Psoas muscle (tissue), 8 donors: ENCODE data around the gene MGLL. TPM values are rescaled to one million over a fixed set of nuclear protein-coding genes. Genes with fewer than 3 reads are reported as not detected.

Source experiments
- ATAC-seq, 4 donors: fragments of 200-7000 bp; cut with Tn5 transposase; one replicate each; pipeline ENCODE4 v1.9.1; 2020; ENCODE audit warnings: moderate library complexity in 3 of 4, mild to moderate bottlenecking in 2 of 4
- DNase-seq, 2 donors: peaks; one replicate each; pipeline ENCODE4 v3.0.0-alpha.2; 2020
- H3K27ac ChIP-seq: fragments of 200-600 bp; one replicate; pipeline ENCODE4 v1.8.0; 2022
- H3K27me3 ChIP-seq, 3 donors: fragments of 200-600 bp in 1 of 3; one replicate each; pipeline versions ENCODE4 v1.6.1 to v1.8.0; 2013 to 2022; ENCODE audit warnings: low read length in 2 of 3, mild to moderate bottlenecking in 2 of 3, moderate library complexity in 1 of 3; ENCODE audit not compliant: insufficient read depth in 3 of 3
- H3K36me3 ChIP-seq, 2 donors: fragments of 200-600 bp in 1 of 2; one replicate each; pipeline versions ENCODE4 v1.6.1 to v1.8.0; 2013 to 2022; ENCODE audit warnings: low read depth in 1 of 2, mild to moderate bottlenecking in 1 of 2, moderate library complexity in 1 of 2; ENCODE audit not compliant: insufficient read depth in 1 of 2
- H3K4me1 ChIP-seq: fragments of 200-600 bp; one replicate; pipeline ENCODE4 v1.8.0; 2022
- H3K4me3 ChIP-seq: fragments of 200-600 bp; one replicate; pipeline ENCODE4 v1.8.0; 2022; ENCODE audit warnings: mild to moderate bottlenecking
- H3K9me3 ChIP-seq: fragments of 200-600 bp; one replicate; pipeline ENCODE4 v1.8.0; 2022
- WGBS, 3 donors: extraction: QIAGEN DNeasy Blood & Tissue Kit; methylation state at CpG; one replicate each; pipeline versions ENCODE4 v1.1.6 to v1.1.7; 2013; 5-methylcytosine and 5-hydroxymethylcytosine counted together
- intact Hi-C, 2 donors: fragments of 100-400 bp; cut with DNase I; formaldehyde crosslinking; loops; one replicate each; pipeline versions ENCODE4 v1.11.0 to v1.14.2; 2022
- polyA plus RNA-seq, 3 donors: library from polyadenylated mRNA; stranded (reverse); fragments of 200-250 nt; gene quantifications; one replicate each; pipeline ENCODE4 v1.2.3, GENCODE V29; 2013
- total RNA-seq, 4 donors: library from RNA; stranded (reverse); fragmentation: NEBNext Ultra II Directional in 2 of 4; extraction: Animal tissue kit (Norgen Biotek cat#: 25700) in 2 of 4; gene quantifications; one replicate each; pipeline versions ENCODE4 v1.2.1 to v1.2.4, GENCODE V29; 2021 to 2023
- TF ChIP-seq, protein P1 (sequence below): fragments of 200-600 bp; IDR thresholded peaks from one replicate; pipeline ENCODE4 v1.8.0; 2022; ENCODE audit warnings: antibody characterized with exemption
- donor health status: healthy with polysubstance abuse.
- donor health status: DM: no; HTN: no; CAD: no; lungs with moderate emphysema.
- donor health status: Bipolar disorder and iron deficiency.
- donor health status: healthy.
- donor health status: DM: yes; HTN: yes; CAD: no.
- donor health status: DM: no; HTN: no; CAD: no.
- donor health status: DM: no; HTN: no; CAD: no.
- donor health status: DM: yes; HTN: yes; CAD: no.

MGLL gene
- total and polyA plus RNA-seq, 7 donors = 32.8 to 85.6 (median 63.0) TPM

DNA sequence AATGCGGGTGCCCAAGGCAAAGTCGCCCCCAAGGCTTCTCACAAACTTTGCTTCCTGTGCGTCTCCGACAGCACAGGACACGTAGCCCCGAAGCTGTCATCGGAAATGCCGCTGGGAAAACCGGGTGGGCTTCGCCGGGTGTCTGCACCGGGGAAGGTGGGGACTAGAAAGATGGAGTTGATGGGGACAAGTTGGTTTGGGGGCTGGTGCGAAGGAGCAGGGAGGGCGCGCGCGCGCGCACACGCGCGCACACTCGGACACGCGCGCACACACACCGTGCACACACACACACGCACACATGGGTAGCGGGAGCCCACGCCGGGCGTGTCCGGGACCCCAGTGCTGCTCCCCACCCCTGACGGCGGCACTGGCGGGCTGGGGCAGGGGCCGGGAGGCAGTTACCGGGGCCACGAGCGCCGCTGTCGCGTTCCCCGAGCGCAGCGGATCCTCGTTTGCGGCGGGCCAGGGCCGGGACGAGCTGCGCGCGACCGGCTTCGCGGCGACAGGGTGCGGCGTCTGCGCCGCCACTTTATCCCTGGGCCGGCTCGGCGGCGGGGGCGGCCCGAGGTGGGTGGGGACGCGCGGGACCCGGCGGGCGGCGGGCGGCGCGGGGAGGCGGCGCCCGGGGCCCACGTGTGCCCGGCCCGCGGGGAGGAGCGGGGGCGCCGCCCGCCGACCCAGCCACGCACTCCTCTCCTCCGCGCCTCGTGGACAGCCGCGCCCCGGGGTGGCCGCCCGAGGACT, 539 bp upstream of the MGLL start:
- peak; percentile 83 to 88 (median 86) for ATAC-seq
- intact Hi-C loops = loop anchor here (5.0 kb wide), 5 partner anchors 36 to 151 kb away; partner anchors contain the start of genes ABTB1 (in 1 of the 2) and KBTBD12 (in 1 of the 2)
- peak; percentile 77 to 88 for DNase-seq
- Histone ChIP-seq H3K27ac (peak overlapping the region; percentile 93), H3K27me3 (no peaks in the 10 kb centered on the region), H3K36me3 (no peaks in the 10 kb centered on the region), H3K9me3 (no peaks in the 10 kb centered on the region), H3K4me3 (peak overlapping the region; percentile 91), H3K4me1 (peaks cover 30% of the 10 kb centered on the region)
- 0% methylated on average over 32 to 98 of the region's 99 CpGs for WGBS, 3 donors
- TF ChIP-seq, protein P1, sequence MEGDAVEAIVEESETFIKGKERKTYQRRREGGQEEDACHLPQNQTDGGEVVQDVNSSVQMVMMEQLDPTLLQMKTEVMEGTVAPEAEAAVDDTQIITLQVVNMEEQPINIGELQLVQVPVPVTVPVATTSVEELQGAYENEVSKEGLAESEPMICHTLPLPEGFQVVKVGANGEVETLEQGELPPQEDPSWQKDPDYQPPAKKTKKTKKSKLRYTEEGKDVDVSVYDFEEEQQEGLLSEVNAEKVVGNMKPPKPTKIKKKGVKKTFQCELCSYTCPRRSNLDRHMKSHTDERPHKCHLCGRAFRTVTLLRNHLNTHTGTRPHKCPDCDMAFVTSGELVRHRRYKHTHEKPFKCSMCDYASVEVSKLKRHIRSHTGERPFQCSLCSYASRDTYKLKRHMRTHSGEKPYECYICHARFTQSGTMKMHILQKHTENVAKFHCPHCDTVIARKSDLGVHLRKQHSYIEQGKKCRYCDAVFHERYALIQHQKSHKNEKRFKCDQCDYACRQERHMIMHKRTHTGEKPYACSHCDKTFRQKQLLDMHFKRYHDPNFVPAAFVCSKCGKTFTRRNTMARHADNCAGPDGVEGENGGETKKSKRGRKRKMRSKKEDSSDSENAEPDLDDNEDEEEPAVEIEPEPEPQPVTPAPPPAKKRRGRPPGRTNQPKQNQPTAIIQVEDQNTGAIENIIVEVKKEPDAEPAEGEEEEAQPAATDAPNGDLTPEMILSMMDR = peak; percentile 38

DNA sequence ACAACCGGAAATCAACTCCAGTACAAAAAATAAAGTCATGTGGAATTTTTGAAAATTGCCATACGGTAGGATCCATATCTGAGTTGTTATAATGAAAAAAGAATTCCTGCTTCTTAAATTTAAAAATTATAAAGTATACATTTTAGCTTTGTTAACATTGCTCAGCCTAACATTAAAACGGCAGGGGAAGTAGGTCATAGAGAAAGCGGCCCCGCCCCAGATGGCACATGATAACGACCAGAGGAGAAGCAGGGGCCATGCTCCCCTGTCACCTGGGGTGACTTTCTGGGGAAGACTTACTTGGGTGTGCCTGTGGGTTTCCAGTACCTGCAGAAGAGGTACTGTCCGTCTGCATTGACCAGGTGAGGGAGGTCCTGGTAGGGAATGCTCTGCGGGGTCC, 921 bp downstream of the MGLL start:
- Histone ChIP-seq H3K27ac (peak overlapping the region; percentile 93), H3K36me3 (no peaks in the 10 kb centered on the region), H3K9me3 (no peaks in the 10 kb centered on the region), H3K4me3 (peak overlapping the region; percentile 91), H3K27me3 (no peaks in the 10 kb centered on the region), H3K4me1 (peaks cover 43% of the 10 kb centered on the region)
- ATAC-seq = no peak
- WGBS, 3 donors = 43 to 51% (median 47%) methylated on average over 8 of the region's 8 CpGs
- intact Hi-C loops = loop anchor here (5.0 kb wide), 5 partner anchors 34 to 149 kb away; partner anchors contain the start of genes ABTB1 (in 1 of the 2) and KBTBD12 (in 1 of the 2)
- DNase-seq = peak; percentile 38 to 60
- TF ChIP-seq, protein P1 = no peak

DNA sequence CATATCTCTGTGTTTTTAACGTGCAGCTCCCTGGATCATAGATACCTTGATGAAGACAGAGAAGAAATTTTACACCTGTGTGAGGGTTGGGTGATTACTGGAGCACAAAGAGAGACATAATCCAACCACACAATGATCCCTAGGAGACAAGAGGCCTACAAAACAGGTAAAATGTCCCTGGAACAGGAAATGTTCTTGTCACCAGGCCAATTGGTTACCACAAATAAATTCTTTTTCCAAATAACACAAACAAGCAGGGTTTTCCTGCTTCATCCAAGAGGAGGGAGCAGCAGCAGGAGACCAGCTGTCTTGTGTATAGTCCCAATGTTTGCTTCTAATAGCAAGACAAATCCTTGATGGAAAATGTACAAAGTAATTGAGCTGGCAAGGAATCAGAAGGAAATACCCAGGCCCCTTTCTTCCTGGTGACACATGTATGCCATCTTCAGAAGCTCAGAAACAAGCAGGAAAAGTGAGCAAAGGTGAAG, 1.4 kb downstream of the MGLL start:
- H3K4me3 ChIP-seq = peak overlapping the region; percentile 91
- WGBS, 3 donors = 23 to 43% (median 24%) methylated on average over 1 of the region's 1 CpG
- H3K27ac ChIP-seq = peak overlapping the region; percentile 93
- no peaks in the 10 kb centered on the region for H3K9me3 ChIP-seq
- peaks cover 49% of the 10 kb centered on the region for H3K4me1 ChIP-seq
- intact Hi-C loops = loop anchor here (5.0 kb wide), 5 partner anchors 34 to 149 kb away; partner anchors contain the start of genes ABTB1 (in 1 of the 2) and KBTBD12 (in 1 of the 2)
- no peak for DNase-seq
- TF ChIP-seq, protein P1 = no peak
- H3K36me3 ChIP-seq = no peaks in the 10 kb centered on the region
- no peak for ATAC-seq
- H3K27me3 ChIP-seq = no peaks in the 10 kb centered on the region

DNA sequence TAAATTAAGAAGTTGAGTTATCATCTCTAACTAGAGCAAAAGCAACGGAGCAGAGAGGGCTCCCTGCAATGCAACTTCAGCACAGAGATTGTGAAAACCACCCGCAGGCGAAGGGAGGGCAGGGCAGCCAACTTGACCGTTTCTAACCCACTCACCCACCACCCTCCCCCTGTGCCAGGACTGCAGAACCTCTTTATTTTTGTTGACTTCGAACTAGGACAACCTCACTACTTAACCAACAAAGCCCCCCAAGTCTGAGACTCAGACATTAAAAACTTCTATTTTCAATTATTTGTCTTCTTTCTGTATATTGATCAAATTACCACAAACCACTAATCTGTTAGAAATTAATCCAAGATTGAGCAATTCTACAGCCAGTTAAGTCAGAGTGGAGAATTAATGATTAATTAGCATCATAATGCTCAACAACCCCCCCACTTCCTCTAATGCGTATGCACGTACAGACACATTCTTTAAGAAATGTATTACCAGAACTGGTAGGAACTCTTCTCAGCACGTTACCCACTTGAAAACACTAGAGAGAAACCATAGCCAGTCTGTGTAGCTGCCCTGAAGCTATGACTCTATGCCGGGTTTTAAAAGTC, 2.0 kb downstream of the MGLL start:
- intact Hi-C loops = loop anchor here (5.0 kb wide), 5 partner anchors 33 to 148 kb away; partner anchors contain the start of genes ABTB1 (in 1 of the 2) and KBTBD12 (in 1 of the 2)
- H3K4me3 ChIP-seq = peak overlapping the region; percentile 91
- WGBS, 3 donors = 38 to 57% (median 40%) methylated on average over 9 of the region's 9 CpGs
- H3K27ac ChIP-seq = peak overlapping the region; percentile 93
- TF ChIP-seq, protein P1 = no peak
- no peaks in the 10 kb centered on the region for H3K27me3 ChIP-seq
- H3K9me3 ChIP-seq = no peaks in the 10 kb centered on the region
- ATAC-seq (peak in 3 of 4 donors; percentile 7 to 28 (median 17)), DNase-seq (peak in 1 of 2 donors; percentile 33)
- H3K36me3 ChIP-seq = peaks cover 0 to under 1% of the 10 kb centered on the region in 2 donors
- peaks cover 54% of the 10 kb centered on the region for H3K4me1 ChIP-seq
